ENCODE measurements around the gene C1QTNF8. TPM values are rescaled to one million over a fixed set of nuclear protein-coding genes. Genes with fewer than 3 reads are reported as not detected.

C1QTNF8 gene
- total and polyA plus RNA-seq, 4 donors = not detected

DNA sequence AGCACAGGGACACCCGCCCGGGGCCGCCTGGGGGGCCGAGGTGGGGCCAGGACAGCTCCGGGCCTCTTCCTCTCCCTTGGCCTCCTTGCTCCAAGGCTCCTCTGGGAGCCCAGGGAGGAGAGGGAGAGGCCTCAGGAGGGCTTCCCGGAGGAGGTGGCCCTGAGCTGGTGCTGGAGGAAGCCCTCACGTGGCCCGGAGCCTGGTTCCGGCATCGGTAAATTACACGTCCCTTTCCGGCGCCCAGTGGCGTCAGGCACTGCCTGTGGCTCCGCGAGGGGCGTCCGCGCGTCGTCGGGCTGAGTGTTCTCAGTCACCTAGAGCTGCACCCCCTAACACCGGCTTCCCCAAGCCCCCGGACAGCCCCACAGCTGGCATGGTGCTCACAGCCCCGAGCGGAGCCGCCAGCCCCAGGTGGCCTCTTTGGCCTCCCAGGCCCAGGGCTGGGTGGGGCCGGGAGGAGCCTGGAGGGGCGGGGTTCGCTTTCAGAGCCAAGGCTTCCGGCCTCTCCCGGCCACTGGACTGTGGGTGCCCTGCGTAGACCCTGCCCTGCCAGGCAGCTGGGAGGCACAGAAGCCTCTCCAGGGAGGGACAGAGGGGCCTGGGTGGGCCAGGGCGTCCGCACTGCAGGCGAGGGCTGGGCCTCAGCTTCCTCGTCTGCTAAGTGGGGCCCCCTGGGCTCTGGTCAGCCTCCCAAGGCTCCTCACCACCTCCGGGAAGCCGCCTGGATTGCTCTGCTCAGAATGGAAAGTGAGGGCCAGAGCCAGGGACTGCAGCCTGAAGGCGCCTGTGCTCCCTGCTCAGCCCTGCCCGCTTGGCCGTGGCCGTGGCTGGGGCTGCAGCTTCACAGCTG is 51.4 kb downstream of the C1QTNF8 start:
- no peak for DNase-seq (ENCODE audit: low spot score)
- no peak overlapping the region for H3K9ac ChIP-seq (ENCODE audit: low read depth in 1 of 2, low read length in 2 of 2)
- WGBS = 70% methylated on average over 43 of the region's 43 CpGs
- no peak overlapping the region for H3K27ac ChIP-seq (ENCODE audit: low read depth in 1 of 2, low read length in 2 of 2)
- no peaks in the 10 kb centered on the region for H3K36me3 ChIP-seq (ENCODE audit: control insufficient read depth in 4 of 4, insufficient read depth in 3 of 4, low read depth in 1 of 4, low read length in 3 of 4)
- peaks cover 0 to 12% (median 0%) of the 10 kb centered on the region in 4 donors for H3K27me3 ChIP-seq (ENCODE audit: control insufficient read depth in 4 of 4, insufficient read depth in 4 of 4, low read length in 3 of 4)
- no peaks in the 10 kb centered on the region for H3K4me1 ChIP-seq (ENCODE audit: control insufficient read depth in 4 of 4, insufficient read depth in 4 of 4, low read length in 3 of 4)
- peaks cover 0 to 5% (median 2%) of the 10 kb centered on the region in 4 donors for H3K9me3 ChIP-seq (ENCODE audit: control insufficient read depth in 4 of 4, low read length in 3 of 4)
- TF ChIP-seq, protein P1, sequence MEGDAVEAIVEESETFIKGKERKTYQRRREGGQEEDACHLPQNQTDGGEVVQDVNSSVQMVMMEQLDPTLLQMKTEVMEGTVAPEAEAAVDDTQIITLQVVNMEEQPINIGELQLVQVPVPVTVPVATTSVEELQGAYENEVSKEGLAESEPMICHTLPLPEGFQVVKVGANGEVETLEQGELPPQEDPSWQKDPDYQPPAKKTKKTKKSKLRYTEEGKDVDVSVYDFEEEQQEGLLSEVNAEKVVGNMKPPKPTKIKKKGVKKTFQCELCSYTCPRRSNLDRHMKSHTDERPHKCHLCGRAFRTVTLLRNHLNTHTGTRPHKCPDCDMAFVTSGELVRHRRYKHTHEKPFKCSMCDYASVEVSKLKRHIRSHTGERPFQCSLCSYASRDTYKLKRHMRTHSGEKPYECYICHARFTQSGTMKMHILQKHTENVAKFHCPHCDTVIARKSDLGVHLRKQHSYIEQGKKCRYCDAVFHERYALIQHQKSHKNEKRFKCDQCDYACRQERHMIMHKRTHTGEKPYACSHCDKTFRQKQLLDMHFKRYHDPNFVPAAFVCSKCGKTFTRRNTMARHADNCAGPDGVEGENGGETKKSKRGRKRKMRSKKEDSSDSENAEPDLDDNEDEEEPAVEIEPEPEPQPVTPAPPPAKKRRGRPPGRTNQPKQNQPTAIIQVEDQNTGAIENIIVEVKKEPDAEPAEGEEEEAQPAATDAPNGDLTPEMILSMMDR (IDR thresholded peaks at IDR 0.05; ENCODE audit: low read depth, low read length, missing input control) = no peak
- TF ChIP-seq HNF4G (IDR thresholded peaks at IDR 0.05) = no peak
- TF ChIP-seq RXRA (IDR thresholded peaks at IDR 0.05) = no peak
- TF ChIP-seq, protein P2, sequence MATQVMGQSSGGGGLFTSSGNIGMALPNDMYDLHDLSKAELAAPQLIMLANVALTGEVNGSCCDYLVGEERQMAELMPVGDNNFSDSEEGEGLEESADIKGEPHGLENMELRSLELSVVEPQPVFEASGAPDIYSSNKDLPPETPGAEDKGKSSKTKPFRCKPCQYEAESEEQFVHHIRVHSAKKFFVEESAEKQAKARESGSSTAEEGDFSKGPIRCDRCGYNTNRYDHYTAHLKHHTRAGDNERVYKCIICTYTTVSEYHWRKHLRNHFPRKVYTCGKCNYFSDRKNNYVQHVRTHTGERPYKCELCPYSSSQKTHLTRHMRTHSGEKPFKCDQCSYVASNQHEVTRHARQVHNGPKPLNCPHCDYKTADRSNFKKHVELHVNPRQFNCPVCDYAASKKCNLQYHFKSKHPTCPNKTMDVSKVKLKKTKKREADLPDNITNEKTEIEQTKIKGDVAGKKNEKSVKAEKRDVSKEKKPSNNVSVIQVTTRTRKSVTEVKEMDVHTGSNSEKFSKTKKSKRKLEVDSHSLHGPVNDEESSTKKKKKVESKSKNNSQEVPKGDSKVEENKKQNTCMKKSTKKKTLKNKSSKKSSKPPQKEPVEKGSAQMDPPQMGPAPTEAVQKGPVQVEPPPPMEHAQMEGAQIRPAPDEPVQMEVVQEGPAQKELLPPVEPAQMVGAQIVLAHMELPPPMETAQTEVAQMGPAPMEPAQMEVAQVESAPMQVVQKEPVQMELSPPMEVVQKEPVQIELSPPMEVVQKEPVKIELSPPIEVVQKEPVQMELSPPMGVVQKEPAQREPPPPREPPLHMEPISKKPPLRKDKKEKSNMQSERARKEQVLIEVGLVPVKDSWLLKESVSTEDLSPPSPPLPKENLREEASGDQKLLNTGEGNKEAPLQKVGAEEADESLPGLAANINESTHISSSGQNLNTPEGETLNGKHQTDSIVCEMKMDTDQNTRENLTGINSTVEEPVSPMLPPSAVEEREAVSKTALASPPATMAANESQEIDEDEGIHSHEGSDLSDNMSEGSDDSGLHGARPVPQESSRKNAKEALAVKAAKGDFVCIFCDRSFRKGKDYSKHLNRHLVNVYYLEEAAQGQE (IDR thresholded peaks at IDR 0.05) = no peak
- no peak for TF ChIP-seq YY1 (IDR thresholded peaks at IDR 0.05)
- TF ChIP-seq, protein P3, sequence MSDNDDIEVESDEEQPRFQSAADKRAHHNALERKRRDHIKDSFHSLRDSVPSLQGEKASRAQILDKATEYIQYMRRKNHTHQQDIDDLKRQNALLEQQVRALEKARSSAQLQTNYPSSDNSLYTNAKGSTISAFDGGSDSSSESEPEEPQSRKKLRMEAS (IDR thresholded peaks at IDR 0.05) = no peak
- TF ChIP-seq EGR1 (IDR thresholded peaks at IDR 0.05; ENCODE audit: low read depth in 2 of 2) = no peak
- H3K4me3 ChIP-seq (ENCODE audit: low read depth in 1 of 3, low read length in 3 of 3) = no peak overlapping the region

DNA sequence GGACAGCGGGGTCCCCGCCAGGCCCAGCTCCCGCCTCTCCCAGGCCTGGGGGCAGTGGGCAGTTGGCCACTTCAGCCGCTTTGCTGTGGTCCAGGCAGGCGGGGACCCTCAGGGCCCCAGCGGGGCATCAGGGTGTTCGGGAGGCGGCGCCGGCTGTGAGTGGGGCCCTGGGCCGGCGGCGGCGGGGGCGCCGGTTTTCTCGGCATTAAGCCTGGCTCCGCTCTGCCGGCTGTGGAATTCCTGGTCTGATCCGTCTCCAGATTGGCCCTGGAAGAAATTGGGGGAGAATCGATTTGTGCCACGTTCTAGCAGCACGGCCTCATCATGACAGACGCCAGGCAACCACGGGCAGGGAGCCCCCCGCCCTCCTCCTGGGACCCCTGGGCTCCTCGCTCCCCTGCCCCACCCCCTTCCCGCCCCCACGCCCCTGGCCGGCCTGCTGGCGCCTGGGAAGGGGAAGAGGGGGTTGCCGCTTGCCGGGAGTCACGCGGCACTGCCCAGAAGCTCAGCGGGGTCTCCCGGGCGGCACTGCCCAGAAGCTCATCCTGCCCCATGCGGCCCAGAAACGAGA is 52.1 kb downstream of the C1QTNF8 start:
- H3K4me3 ChIP-seq (ENCODE audit: low read depth in 1 of 3, low read length in 3 of 3) = no peak overlapping the region
- 51% methylated on average over 40 of the region's 40 CpGs for WGBS
- DNase-seq (ENCODE audit: low spot score) = no peak
- peaks cover 0 to 12% (median 0%) of the 10 kb centered on the region in 4 donors for H3K27me3 ChIP-seq (ENCODE audit: control insufficient read depth in 4 of 4, insufficient read depth in 4 of 4, low read length in 3 of 4)
- no peaks in the 10 kb centered on the region for H3K36me3 ChIP-seq (ENCODE audit: control insufficient read depth in 4 of 4, insufficient read depth in 3 of 4, low read depth in 1 of 4, low read length in 3 of 4)
- H3K27ac ChIP-seq (ENCODE audit: low read depth in 1 of 2, low read length in 2 of 2) = no peak overlapping the region
- TF ChIP-seq TAF1 (conservative IDR thresholded peaks at IDR 0.05) = no peak
- no peak for TF ChIP-seq YY1 (IDR thresholded peaks at IDR 0.05)
- no peak for TF ChIP-seq FOXA2 (IDR thresholded peaks at IDR 0.05)
- no peak for TF ChIP-seq SP1 (IDR thresholded peaks at IDR 0.05)
- TF ChIP-seq, protein P3 (IDR thresholded peaks at IDR 0.05) = no peak
- TF ChIP-seq GABPA (IDR thresholded peaks at IDR 0.05 in 1 of 2, conservative IDR thresholded peaks at IDR 0.05 in 1 of 2) = no peak
- no peak for TF ChIP-seq EGR1 (IDR thresholded peaks at IDR 0.05; ENCODE audit: low read depth in 2 of 2)
- TF ChIP-seq, protein P2 (IDR thresholded peaks at IDR 0.05) = no peak
- H3K9me3 ChIP-seq (ENCODE audit: control insufficient read depth in 4 of 4, low read length in 3 of 4) = peaks cover 0 to 5% (median 2%) of the 10 kb centered on the region in 4 donors
- no peaks in the 10 kb centered on the region for H3K4me1 ChIP-seq (ENCODE audit: control insufficient read depth in 4 of 4, insufficient read depth in 4 of 4, low read length in 3 of 4)
- no peak overlapping the region for H3K9ac ChIP-seq (ENCODE audit: low read depth in 1 of 2, low read length in 2 of 2)

Data from liver (tissue), 9 donors.